NCI-H1436 treated with DMSO at 0.1 percent for 48 hours (cell line): ENCODE measurements around the gene FEM1C.

ENCODE experiments used
- DNase-seq: peaks from one replicate; lab custom pipeline; 2025; lab: John Stamatoyannopoulos, UW

FEM1C gene

GRCh38 chr5:115477581-115477980, 67.0 kb downstream of the FEM1C start:
- no peak for DNase-seq

- DNase-seq = no peak
Observed at GRCh38 chr5:115475788-115476187, 68.8 kb downstream of the FEM1C start.

GRCh38 chr5:115472271-115473025, 72.1 kb downstream of the FEM1C start:
- no peak for DNase-seq

GRCh38 chr5:115471345-115472063, 73.1 kb downstream of the FEM1C start:
- DNase-seq = no peak

- DNase-seq = no peak
Observed at GRCh38 chr5:115470921-115471320, 73.7 kb downstream of the FEM1C start.
